SH-SY5Y (cell line): ENCODE results near the gene NCAM1.

Experiments used
- GATA2 ChIP-seq: IDR thresholded peaks from 2 replicates; pipeline ENCODE4 v1.6.1; 2011; ENCODE audit warnings: mild to moderate bottlenecking, low read depth, low read length
- GATA3 ChIP-seq: IDR thresholded peaks from 2 replicates; pipeline ENCODE4 v1.6.1; 2011; ENCODE audit warnings: low read depth, mild to moderate bottlenecking, low read length, moderate library complexity

- TF ChIP-seq GATA2: no peak
- TF ChIP-seq GATA3: no peak
Observed at GRCh38 chr11:112996994-112997393, 35.8 kb downstream of the NCAM1 start.
